ENCODE measurements around the gene SORBS1.

Gene SORBS1

DNA sequence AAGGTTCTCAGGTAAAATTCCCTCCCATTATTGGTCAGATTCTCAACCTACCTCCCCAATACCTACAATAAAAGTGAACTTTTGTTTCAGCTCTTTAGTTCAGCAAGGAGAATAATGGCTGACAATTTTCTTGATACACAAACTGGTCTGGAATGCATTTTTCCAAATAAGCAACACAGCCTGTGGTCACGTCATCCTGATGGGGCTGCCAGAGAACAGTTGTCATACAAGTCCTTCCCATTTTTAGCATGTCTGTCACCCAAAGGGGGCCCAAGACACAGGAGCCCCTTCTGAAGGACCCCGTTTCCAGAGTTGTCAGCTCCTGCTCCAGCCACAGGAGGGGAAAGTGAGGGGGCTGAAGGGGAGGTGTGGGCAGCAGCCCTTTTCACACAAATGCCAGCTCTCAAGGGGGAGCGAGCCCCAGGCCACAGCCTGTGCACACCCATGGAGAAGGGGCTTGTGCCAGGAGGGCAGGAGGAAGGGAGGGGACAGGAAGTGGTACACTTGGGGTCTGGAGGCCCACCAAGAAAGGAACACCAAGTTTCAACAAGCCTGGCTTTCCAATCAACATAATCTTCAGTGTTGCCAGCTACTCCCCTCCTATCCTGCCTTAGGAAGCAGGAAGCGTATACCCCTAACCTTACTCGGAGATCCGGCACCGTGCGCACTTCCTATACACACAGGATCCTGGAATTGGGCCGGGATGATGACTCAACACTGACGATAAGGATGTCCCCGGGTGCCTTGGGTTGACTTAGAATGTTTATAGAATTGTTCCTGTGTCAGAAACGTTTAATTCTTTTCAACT, 227.0 kb downstream of the SORBS1 start:
- Histone ChIP-seq H3K27ac (ENCODE audit: low read depth, low read length) (no peak overlapping the region), H3K4me3 (ENCODE audit: low read length) (no peak overlapping the region), H3K4me1 (ENCODE audit: insufficient read depth, low read length) (peaks cover 7% of the 10 kb centered on the region), H3K9ac (ENCODE audit: low read depth, low read length) (no peak overlapping the region), H3K36me3 (ENCODE audit: insufficient read depth, low read length) (no peaks in the 10 kb centered on the region), H3K9me3 (ENCODE audit: insufficient read depth, low read depth, low read length) (no peaks in the 10 kb centered on the region), H3K27me3 (ENCODE audit: insufficient read depth, low read length) (no peaks in the 10 kb centered on the region)
- WGBS: 89% methylated on average over 12 of the region's 12 CpGs

DNA sequence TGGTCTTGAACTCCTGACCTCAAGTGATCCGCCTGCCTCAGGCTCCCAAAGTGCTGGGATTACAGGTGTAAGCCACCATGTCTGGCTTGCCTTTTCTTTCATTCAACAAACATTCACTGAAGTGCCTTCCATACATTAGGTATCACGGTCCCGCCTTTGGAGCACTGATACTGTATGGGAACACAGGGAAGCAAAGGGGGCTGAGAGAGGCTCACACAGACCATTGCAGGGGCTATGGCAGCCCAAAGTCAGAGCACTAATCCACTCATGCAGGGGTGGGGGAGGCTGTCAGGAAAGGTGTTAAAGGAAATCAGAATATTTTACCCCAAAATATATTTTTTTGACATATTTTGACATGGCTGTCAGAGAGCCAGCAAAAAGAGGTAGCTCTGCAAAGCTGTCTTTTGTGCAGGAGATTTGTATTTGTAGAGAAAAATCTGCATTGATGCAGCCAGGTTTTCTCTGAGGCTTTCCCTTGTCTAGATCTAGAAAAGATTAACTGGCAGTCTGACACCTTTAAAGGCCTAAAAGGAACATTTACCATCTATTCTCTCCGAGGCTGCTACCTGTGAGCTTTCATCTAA, 228.4 kb downstream of the SORBS1 start:
- no peaks in the 10 kb centered on the region for H3K9me3 ChIP-seq (ENCODE audit: insufficient read depth, low read depth, low read length)
- WGBS: 81% methylated on average over 4 of the region's 4 CpGs
- H3K4me1 ChIP-seq (ENCODE audit: insufficient read depth, low read length): peaks cover 7% of the 10 kb centered on the region
- H3K9ac ChIP-seq (ENCODE audit: low read depth, low read length): no peak overlapping the region
- no peaks in the 10 kb centered on the region for H3K36me3 ChIP-seq (ENCODE audit: insufficient read depth, low read length)
- H3K27ac ChIP-seq (ENCODE audit: low read depth, low read length): no peak overlapping the region
- H3K4me3 ChIP-seq (ENCODE audit: low read length): no peak overlapping the region
- H3K27me3 ChIP-seq (ENCODE audit: insufficient read depth, low read length): no peaks in the 10 kb centered on the region

DNA sequence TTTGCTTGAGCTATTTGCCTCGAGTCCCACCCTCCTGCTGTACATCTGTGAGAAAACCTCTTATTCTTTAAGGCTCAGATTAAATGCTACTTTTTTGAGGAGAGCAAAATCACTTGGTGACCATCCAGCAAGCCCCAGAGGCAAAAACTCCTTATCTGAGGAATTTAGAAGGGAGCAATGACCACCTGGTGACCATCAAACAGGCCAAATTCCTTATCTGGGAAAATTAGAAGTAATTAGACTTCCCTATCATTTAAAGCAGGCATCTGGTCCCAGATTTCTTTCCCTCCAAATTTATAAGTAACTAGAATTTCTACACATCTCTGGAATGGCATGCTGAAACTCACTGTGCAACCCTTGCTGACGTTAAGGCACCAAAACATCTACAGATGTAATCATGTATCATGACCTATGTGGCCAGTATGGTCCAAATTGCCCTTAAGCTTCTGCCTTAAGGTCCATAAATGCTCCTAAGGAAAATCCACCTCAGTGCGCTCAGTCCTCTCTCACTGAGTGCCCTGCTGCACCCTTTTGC, 229.5 kb downstream of the SORBS1 start:
- H3K9me3 ChIP-seq (ENCODE audit: insufficient read depth, low read depth, low read length): no peaks in the 10 kb centered on the region
- H3K4me1 ChIP-seq (ENCODE audit: insufficient read depth, low read length): peaks cover 7% of the 10 kb centered on the region
- WGBS: 96% methylated on average over 3 of the region's 3 CpGs
- H3K36me3 ChIP-seq (ENCODE audit: insufficient read depth, low read length): no peaks in the 10 kb centered on the region
- H3K9ac ChIP-seq (ENCODE audit: low read depth, low read length): no peak overlapping the region
- H3K27ac ChIP-seq (ENCODE audit: low read depth, low read length): no peak overlapping the region
- no peak overlapping the region for H3K4me3 ChIP-seq (ENCODE audit: low read length)
- no peaks in the 10 kb centered on the region for H3K27me3 ChIP-seq (ENCODE audit: insufficient read depth, low read length)

DNA sequence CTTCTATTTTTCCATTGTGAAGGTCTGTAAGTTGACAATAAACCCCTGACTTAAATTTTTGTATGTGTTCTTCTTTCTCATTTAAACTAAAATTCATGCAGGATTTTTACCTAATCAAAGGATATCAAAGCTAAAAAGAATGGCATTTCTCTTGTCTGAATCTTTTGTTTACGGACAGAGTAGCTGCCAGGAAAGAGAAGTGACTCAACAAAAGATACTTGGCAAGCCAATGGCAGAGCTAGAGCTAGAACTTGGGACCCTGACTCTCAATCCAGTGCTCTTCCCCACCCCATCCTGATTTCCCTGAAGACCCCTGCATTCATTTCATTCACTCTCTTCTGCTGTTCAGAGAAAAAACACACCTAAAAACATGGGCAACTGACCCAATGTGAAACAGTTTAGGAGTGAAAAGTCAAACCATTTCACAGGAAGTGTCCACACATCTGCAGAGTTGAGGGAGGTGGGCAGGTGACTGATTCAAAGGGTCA, 230.2 kb downstream of the SORBS1 start:
- Histone ChIP-seq H3K27me3 (ENCODE audit: insufficient read depth, low read length) (no peaks in the 10 kb centered on the region), H3K9me3 (ENCODE audit: insufficient read depth, low read depth, low read length) (no peaks in the 10 kb centered on the region), H3K4me3 (ENCODE audit: low read length) (no peak overlapping the region), H3K9ac (ENCODE audit: low read depth, low read length) (no peak overlapping the region), H3K27ac (ENCODE audit: low read depth, low read length) (no peak overlapping the region), H3K4me1 (ENCODE audit: insufficient read depth, low read length) (peaks cover 7% of the 10 kb centered on the region), H3K36me3 (ENCODE audit: insufficient read depth, low read length) (no peaks in the 10 kb centered on the region)
- WGBS: 95% methylated on average over 1 of the region's 1 CpG

DNA sequence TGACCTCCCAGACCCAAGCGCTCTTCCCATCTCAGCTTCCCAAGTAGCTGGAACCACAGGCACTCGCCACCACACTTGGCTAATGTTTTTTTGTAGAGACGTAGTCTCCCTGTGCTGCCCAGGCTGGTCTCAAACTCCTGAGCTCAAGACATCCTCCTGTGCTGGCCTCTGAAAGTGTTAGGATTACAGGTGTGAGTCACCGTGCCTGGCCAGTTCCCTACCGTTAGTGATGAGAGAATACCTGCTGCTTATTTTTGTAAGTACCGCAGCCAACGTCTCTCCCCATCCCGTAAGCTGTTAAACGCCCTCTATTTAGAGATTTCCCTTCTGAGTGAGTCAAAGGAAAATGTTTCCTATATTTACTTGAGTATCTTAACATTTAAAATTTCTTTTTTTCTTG, 231.9 kb downstream of the SORBS1 start:
- Histone ChIP-seq H3K4me1 (ENCODE audit: insufficient read depth, low read length) (peaks cover 7% of the 10 kb centered on the region), H3K9me3 (ENCODE audit: insufficient read depth, low read depth, low read length) (no peaks in the 10 kb centered on the region), H3K27ac (ENCODE audit: low read depth, low read length) (no peak overlapping the region), H3K9ac (ENCODE audit: low read depth, low read length) (no peak overlapping the region), H3K27me3 (ENCODE audit: insufficient read depth, low read length) (no peaks in the 10 kb centered on the region), H3K36me3 (ENCODE audit: insufficient read depth, low read length) (no peaks in the 10 kb centered on the region), H3K4me3 (ENCODE audit: low read length) (no peak overlapping the region)
- WGBS: 81% methylated on average over 9 of the region's 9 CpGs

DNA sequence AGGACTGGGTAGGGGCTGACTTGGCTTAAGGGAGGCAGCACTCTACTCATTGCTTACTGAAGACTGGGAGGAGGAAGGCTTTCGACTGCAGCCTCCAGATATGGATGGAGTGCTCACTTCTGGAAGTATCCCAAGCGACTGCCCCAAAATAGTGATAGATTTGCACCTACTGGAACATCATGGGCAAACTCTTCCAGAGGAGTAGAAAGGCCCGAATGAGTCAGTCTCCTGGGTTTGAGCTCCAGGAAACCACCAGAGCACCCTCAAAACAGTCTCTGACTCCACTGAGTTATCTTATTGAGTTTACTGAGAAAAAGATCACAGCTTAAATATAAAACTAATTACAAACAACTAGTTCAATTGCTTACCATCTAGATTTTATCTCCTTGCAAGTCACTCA, 233.2 kb downstream of the SORBS1 start:
- H3K4me1 ChIP-seq (ENCODE audit: insufficient read depth, low read length): peaks cover 4% of the 10 kb centered on the region
- no peak overlapping the region for H3K4me3 ChIP-seq (ENCODE audit: low read length)
- H3K9ac ChIP-seq (ENCODE audit: low read depth, low read length): no peak overlapping the region
- WGBS: 76% methylated on average over 3 of the region's 3 CpGs
- no peaks in the 10 kb centered on the region for H3K27me3 ChIP-seq (ENCODE audit: insufficient read depth, low read length)
- H3K36me3 ChIP-seq (ENCODE audit: insufficient read depth, low read length): no peaks in the 10 kb centered on the region
- H3K27ac ChIP-seq (ENCODE audit: low read depth, low read length): no peak overlapping the region
- H3K9me3 ChIP-seq (ENCODE audit: insufficient read depth, low read depth, low read length): no peaks in the 10 kb centered on the region

DNA sequence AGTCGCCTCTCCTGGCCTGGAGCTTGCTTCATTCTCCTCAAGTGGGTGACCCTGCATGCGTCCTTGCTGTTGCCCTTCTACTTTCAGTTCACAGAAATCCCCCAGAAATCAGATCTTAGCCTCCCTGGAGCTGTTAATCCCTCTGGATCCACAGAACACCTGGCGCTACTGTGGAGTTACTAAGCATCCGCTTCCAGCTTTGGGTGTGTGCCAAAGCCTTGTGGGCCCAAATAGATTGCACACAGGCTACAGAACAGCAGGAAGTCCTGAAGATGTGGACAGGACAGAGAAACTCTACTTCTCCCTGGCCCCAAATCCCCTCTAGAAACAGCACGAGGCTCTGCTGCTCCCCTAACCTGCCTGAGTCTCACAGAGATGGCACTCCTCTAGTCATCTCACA, 233.8 kb downstream of the SORBS1 start:
- Histone ChIP-seq H3K27ac (ENCODE audit: low read depth, low read length) (no peak overlapping the region), H3K27me3 (ENCODE audit: insufficient read depth, low read length) (no peaks in the 10 kb centered on the region), H3K9ac (ENCODE audit: low read depth, low read length) (no peak overlapping the region), H3K36me3 (ENCODE audit: insufficient read depth, low read length) (no peaks in the 10 kb centered on the region), H3K4me3 (ENCODE audit: low read length) (no peak overlapping the region), H3K4me1 (ENCODE audit: insufficient read depth, low read length) (no peaks in the 10 kb centered on the region), H3K9me3 (ENCODE audit: insufficient read depth, low read depth, low read length) (no peaks in the 10 kb centered on the region)
- 87% methylated on average over 5 of the region's 5 CpGs for WGBS

DNA sequence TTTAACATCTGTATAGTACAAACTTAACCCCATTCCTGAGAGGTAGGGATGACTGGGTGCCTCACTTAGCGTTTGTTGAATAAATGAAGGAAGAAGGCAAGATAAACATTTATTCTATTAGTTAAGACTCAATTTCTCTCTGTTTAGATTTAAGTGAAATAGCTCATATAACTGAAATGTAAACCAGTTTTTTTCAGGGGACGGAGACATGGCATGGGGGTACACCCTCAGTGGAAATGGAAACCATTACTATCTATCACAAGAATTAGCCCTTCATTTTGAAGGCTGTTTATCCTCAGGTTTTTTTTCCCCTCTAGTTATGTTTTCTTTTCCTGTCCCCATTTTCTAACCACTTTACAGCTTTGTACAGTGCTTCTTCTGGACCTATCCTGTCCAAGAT, 234.8 kb downstream of the SORBS1 start:
- no peaks in the 10 kb centered on the region for H3K9me3 ChIP-seq (ENCODE audit: insufficient read depth, low read depth, low read length)
- H3K27me3 ChIP-seq (ENCODE audit: insufficient read depth, low read length): no peaks in the 10 kb centered on the region
- H3K9ac ChIP-seq (ENCODE audit: low read depth, low read length): no peak overlapping the region
- H3K27ac ChIP-seq (ENCODE audit: low read depth, low read length): no peak overlapping the region
- 95% methylated on average over 1 of the region's 2 CpGs for WGBS
- H3K4me3 ChIP-seq (ENCODE audit: low read length): no peak overlapping the region
- H3K4me1 ChIP-seq (ENCODE audit: insufficient read depth, low read length): no peaks in the 10 kb centered on the region
- peaks cover 6% of the 10 kb centered on the region; the same call in 1 of the 2 replicates for H3K36me3 ChIP-seq (ENCODE audit: insufficient read depth, low read length)

DNA sequence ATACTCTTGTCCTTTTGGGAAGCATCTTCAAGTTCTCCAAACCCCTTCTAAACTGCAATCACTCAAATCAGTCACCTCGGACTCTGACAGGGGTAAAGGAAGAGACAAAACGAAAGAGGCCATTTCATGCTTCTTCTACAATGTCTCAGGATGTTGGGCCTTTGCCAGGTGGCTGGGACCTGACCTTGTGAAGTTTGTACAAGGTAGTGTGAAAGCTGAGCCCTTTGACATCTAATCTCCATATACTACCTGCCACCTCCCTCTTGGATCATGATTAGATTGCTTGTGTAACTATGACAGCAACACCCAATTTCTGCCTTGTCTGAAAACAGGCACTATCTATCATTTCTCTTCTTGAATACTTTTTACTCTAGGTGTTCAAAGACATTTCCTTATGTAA, 235.3 kb downstream of the SORBS1 start:
- 93% methylated on average over 2 of the region's 2 CpGs for WGBS
- Histone ChIP-seq H3K9ac (ENCODE audit: low read depth, low read length) (no peak overlapping the region), H3K27me3 (ENCODE audit: insufficient read depth, low read length) (no peaks in the 10 kb centered on the region), H3K9me3 (ENCODE audit: insufficient read depth, low read depth, low read length) (no peaks in the 10 kb centered on the region), H3K27ac (ENCODE audit: low read depth, low read length) (no peak overlapping the region), H3K4me1 (ENCODE audit: insufficient read depth, low read length) (no peaks in the 10 kb centered on the region), H3K36me3 (ENCODE audit: insufficient read depth, low read length) (peaks cover 11% of the 10 kb centered on the region; the same call in 1 of the 2 replicates), H3K4me3 (ENCODE audit: low read length) (no peak overlapping the region)

DNA sequence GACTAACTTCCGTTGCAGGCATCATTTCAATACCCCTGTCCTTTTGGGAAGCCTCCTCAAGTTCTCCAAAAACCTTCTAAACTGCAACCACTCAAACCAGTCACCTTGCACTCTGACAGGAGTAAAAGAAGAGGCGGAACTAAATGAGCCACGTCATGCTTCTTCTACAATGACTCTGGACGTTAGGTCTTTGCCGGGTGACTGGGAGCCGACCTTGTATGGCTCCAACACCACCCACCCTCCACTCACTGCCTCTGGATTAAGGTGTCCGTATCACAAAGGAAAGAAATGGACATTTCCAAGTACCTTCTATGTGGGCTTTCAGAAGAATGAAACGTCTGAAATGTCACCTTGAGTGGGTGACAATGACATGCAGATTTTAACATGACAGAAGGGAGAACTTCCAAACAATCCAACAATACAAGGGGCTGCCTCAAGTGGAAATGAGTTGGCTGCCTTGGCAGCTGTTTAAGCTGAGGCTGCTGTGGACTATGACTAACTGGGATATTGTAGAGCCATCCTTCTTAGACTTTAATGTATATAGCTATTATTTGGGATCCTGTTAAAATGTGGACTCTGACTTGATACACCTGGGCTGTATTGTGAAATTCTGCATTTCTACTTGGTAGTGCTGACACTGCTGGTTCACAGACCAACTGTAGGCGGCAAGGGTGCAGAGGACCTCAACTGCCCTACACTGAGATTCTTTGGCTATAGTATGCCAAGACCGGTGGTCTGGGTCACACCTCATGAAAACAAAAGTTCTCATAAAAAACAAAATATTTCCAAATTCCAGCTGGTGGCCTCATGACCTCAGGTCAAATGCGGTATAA, 236.5 kb downstream of the SORBS1 start:
- Histone ChIP-seq H3K36me3 (ENCODE audit: insufficient read depth, low read length) (peaks cover 13% of the 10 kb centered on the region; the same call in 1 of the 2 replicates), H3K4me1 (ENCODE audit: insufficient read depth, low read length) (no peaks in the 10 kb centered on the region), H3K9ac (ENCODE audit: low read depth, low read length) (no peak overlapping the region), H3K27me3 (ENCODE audit: insufficient read depth, low read length) (no peaks in the 10 kb centered on the region), H3K9me3 (ENCODE audit: insufficient read depth, low read depth, low read length) (no peaks in the 10 kb centered on the region), H3K4me3 (ENCODE audit: low read length) (no peak overlapping the region), H3K27ac (ENCODE audit: low read depth, low read length) (no peak overlapping the region)
- 89% methylated on average over 11 of the region's 11 CpGs for WGBS
